B cell (primary cell): ENCODE data around the gene ANGPTL5. TPM values are rescaled to one million over a fixed set of nuclear protein-coding genes. Genes with fewer than 3 reads are reported as not detected.

ENCODE experiments used
- ATAC-seq: fragments of 200-7000 bp; cut with Tn5 transposase; one replicate; pipeline ENCODE4 v1.10.0; 2021; ENCODE audit warnings: low read depth, mild to moderate bottlenecking, moderate number of reproducible peaks, moderate library complexity
- CTCF ChIA-PET: fragments of 350-600 bp; sonication (Branson Sonifier 250); formaldehyde crosslinking; loops from one replicate; lab custom pipeline; 2021; ENCODE audit warnings: antibody characterized with exemption, inconsistent platforms; lab: Charles Lee
- POLR2A ChIA-PET: fragments of 350-600 bp; sonication (Branson Sonifier 250); formaldehyde crosslinking; loops from one replicate; lab custom pipeline; 2021; ENCODE audit warnings: antibody characterized with exemption; lab: Charles Lee
- DNase-seq: peaks from one replicate; pipeline ENCODE4 v3.0.0; 2013
- H2AFZ ChIP-seq: 2 replicates; pipeline ENCODE4 v1.6.1; 2012; ENCODE audit warnings: mild to moderate bottlenecking, low read depth, low read length; ENCODE audit not compliant: insufficient read depth, poor library complexity, severe bottlenecking
- H3K27ac ChIP-seq, 2 donors: 1 replicate in 1 of 2; 2 replicates in 1 of 2; pipeline ENCODE4 v1.5.1; 2012 to 2013; ENCODE audit warnings: low read length in 2 of 2, mild to moderate bottlenecking in 2 of 2, moderate library complexity in 1 of 2
- H3K27me3 ChIP-seq, 4 experiments: fragments of 200-600 bp in 1 of 4; sonication (generic) in 1 of 4; replicated peaks in 1 of 4; 1 replicate in 2 of 4; 2 replicates in 2 of 4; pipeline versions ENCODE4 v1.6.1 to v1.7.0; 2013 to 2016; ENCODE audit warnings: low read length in 3 of 4, mild to moderate bottlenecking in 2 of 4, mixed read lengths in 1 of 4, moderate library complexity in 1 of 4; ENCODE audit not compliant: insufficient read depth in 4 of 4, control insufficient read depth in 3 of 4; ENCODE audit errors: control extremely low read depth in 1 of 4
- H3K36me3 ChIP-seq, 2 experiments: replicated peaks in 1 of 2; 1 replicate in 1 of 2; 2 replicates in 1 of 2; pipeline versions ENCODE4 v1.6.1 to v1.7.1; 2013; ENCODE audit warnings: low read length in 1 of 2; ENCODE audit not compliant: insufficient read depth in 2 of 2, control insufficient read depth in 1 of 2; ENCODE audit errors: control extremely low read depth in 1 of 2, extremely low read depth in 1 of 2
- H3K4me1 ChIP-seq, 2 donors: fragments of 200-600 bp in 1 of 2; sonication (generic) in 1 of 2; 1 replicate in 1 of 2; 2 replicates in 1 of 2; pipeline versions ENCODE4 v1.5.1 to v1.6.1; 2013 to 2017; ENCODE audit warnings: low read length in 2 of 2; ENCODE audit not compliant: control insufficient read depth in 2 of 2, insufficient read depth in 2 of 2
- H3K4me2 ChIP-seq: replicated peaks from 2 replicates; pipeline ENCODE3; 2012; ENCODE audit warnings: mild to moderate bottlenecking, low read depth, low read length; ENCODE audit not compliant: poor library complexity, severe bottlenecking
- H3K4me3 ChIP-seq, 5 experiments: fragments of 200-600 bp in 1 of 5; sonication (generic) in 1 of 5; 1 replicate in 3 of 5; 2 replicates in 2 of 5; pipeline versions ENCODE4 v1.5.1 to v1.7.0; 2011 to 2016; ENCODE audit warnings: low read length in 4 of 5, mild to moderate bottlenecking in 4 of 5, low read depth in 2 of 5, control low read depth in 1 of 5, moderate library complexity in 1 of 5; ENCODE audit not compliant: insufficient read depth in 1 of 5; ENCODE audit errors: control extremely low read depth in 1 of 5, extremely low read depth in 1 of 5
- H3K79me2 ChIP-seq: fragments of 200-600 bp; sonication (generic); one replicate; pipeline ENCODE4 v1.6.0; 2016; ENCODE audit warnings: low read length; ENCODE audit not compliant: control insufficient read depth, insufficient read depth
- H3K9ac ChIP-seq: fragments of 200-600 bp; sonication (generic); 2 replicates; pipeline ENCODE4 v1.6.1; 2017; ENCODE audit warnings: mild to moderate bottlenecking, low read length, moderate library complexity
- H3K9me3 ChIP-seq, 3 donors: one replicate each; pipeline versions ENCODE4 v1.6.1 to v1.7.1; 2013; ENCODE audit warnings: low read length in 2 of 3; ENCODE audit not compliant: control insufficient read depth in 2 of 3, insufficient read depth in 1 of 3; ENCODE audit errors: control extremely low read depth in 1 of 3
- H4K20me1 ChIP-seq: 2 replicates; pipeline ENCODE4 v1.6.0; 2012; ENCODE audit warnings: mild to moderate bottlenecking, low read length; ENCODE audit not compliant: insufficient read depth, control insufficient read depth, poor library complexity, severe bottlenecking
- H3K27ac Mint-ChIP-seq: one replicate; pipeline ENCODE4 v1.8.0; 2021; ENCODE audit warnings: mixed read lengths
- H3K27me3 Mint-ChIP-seq: one replicate; pipeline ENCODE4 v1.8.0; 2021; ENCODE audit warnings: mixed read lengths
- H3K4me1 Mint-ChIP-seq: one replicate; pipeline ENCODE4 v1.8.0; 2021; ENCODE audit warnings: mixed read lengths
- H3K4me3 Mint-ChIP-seq: one replicate; pipeline ENCODE4 v1.8.0; 2021; ENCODE audit warnings: mixed read lengths
- H3K9me3 Mint-ChIP-seq: one replicate; pipeline ENCODE4 v1.8.0; 2022; ENCODE audit warnings: mixed read lengths; ENCODE audit not compliant: insufficient read depth
- CTCF ChIP-seq: fragments of 200-600 bp; IDR thresholded peaks from one replicate; pipeline ENCODE4 v1.8.0; 2022; ENCODE audit warnings: antibody characterized with exemption, mild to moderate bottlenecking
- EZH2 ChIP-seq: IDR thresholded peaks from 2 replicates; pipeline ENCODE4 v1.6.1; 2012; ENCODE audit warnings: borderline replicate concordance, low read depth, mild to moderate bottlenecking, moderate library complexity, low read length; ENCODE audit not compliant: insufficient read depth, poor library complexity, severe bottlenecking
- WGBS: methylation state at CpG from one replicate; pipeline ENCODE4 v1.1.5; 2013; ENCODE audit warnings: missing lambda C conversion rate; ENCODE audit not compliant: insufficient coverage; 5-methylcytosine and 5-hydroxymethylcytosine counted together
- intact Hi-C: fragments of 100-400 bp; cut with micrococcal nuclease; formaldehyde crosslinking; loops from one replicate; pipeline ENCODE4 v1.10.0; 2022
- polyA plus RNA-seq: library from polyadenylated mRNA; depleted of rRNA; stranded (reverse); fragments of >200 nt; gene quantifications from 2 replicates; pipeline ENCODE4 v1.2.3, GENCODE V29; 2012
- total RNA-seq, 2 donors: library from RNA; stranded (reverse); fragments of 120-200 nt in 1 of 2; gene quantifications; 1 replicate in 1 of 2; 2 replicates in 1 of 2; pipeline versions ENCODE4 v1.2.3 to v1.2.4, GENCODE V29; 2013 to 2022

The ANGPTL5 gene
- total and polyA plus RNA-seq, 2 donors (not counting 1 experiment from before 2014, with no cell fraction given) = not detected

GRCh38 chr11:101929294-101929915 lies 13.1 kb upstream of the ANGPTL5 start:
- no peaks in the 10 kb centered on the region for H3K4me1 Mint-ChIP-seq
- Histone ChIP-seq H3K9me3 (no peaks in the 10 kb centered on the region), H3K4me1 (no peaks in the 10 kb centered on the region), H3K4me2 (no peak overlapping the region), H3K27ac (no peak overlapping the region), H3K9ac (no peak overlapping the region), H3K36me3 (no peaks in the 10 kb centered on the region), H4K20me1 (no peaks in the 10 kb centered on the region), H3K4me3 (no peak overlapping the region), H3K27me3 (no peaks in the 10 kb centered on the region), H3K79me2 (no peaks in the 10 kb centered on the region), H2AFZ (no peak overlapping the region)
- no peaks in the 10 kb centered on the region for H3K27me3 Mint-ChIP-seq
- H3K9me3 Mint-ChIP-seq = no peaks in the 10 kb centered on the region
- no peak for TF ChIP-seq CTCF
- ChIA-PET POLR2A (no interaction called here), CTCF (no interaction called here)
- WGBS = no CpG with 5 or more reads among the region's 5 CpGs
- DNase-seq = no peak
- ATAC-seq = no peak
- no peak overlapping the region for H3K4me3 Mint-ChIP-seq
- intact Hi-C loops = no loop called here
- H3K27ac Mint-ChIP-seq = no peak overlapping the region

GRCh38 chr11:101923554-101923953 lies 7.2 kb upstream of the ANGPTL5 start:
- H3K27me3 Mint-ChIP-seq = no peaks in the 10 kb centered on the region
- no peaks in the 10 kb centered on the region for H3K4me1 ChIP-seq
- H3K4me2 ChIP-seq = no peak overlapping the region
- no peaks in the 10 kb centered on the region for H4K20me1 ChIP-seq
- ChIA-PET CTCF (no interaction called here), POLR2A (no interaction called here)
- no peak overlapping the region for H3K4me3 ChIP-seq
- H3K4me3 Mint-ChIP-seq = no peak overlapping the region
- no peaks in the 10 kb centered on the region for H3K9me3 Mint-ChIP-seq
- no peak overlapping the region for H3K27ac ChIP-seq
- ATAC-seq (no peak), DNase-seq (no peak)
- intact Hi-C loops = no loop called here
- no peaks in the 10 kb centered on the region for H3K27me3 ChIP-seq
- no peaks in the 10 kb centered on the region for H3K36me3 ChIP-seq
- WGBS = no CpG with 5 or more reads among the region's 2 CpGs
- H2AFZ ChIP-seq = no peak overlapping the region
- H3K79me2 ChIP-seq = no peaks in the 10 kb centered on the region
- H3K27ac Mint-ChIP-seq = no peak overlapping the region
- TF ChIP-seq EZH2 (no peak), CTCF (no peak)
- no peak overlapping the region for H3K9ac ChIP-seq
- H3K4me1 Mint-ChIP-seq = no peaks in the 10 kb centered on the region
- no peaks in the 10 kb centered on the region for H3K9me3 ChIP-seq
